NCI-H146 (cell line): ENCODE results near the gene ARL14EPL.
A peak's percentile ranks its signal among the peaks of the same experiment; 100 is the strongest.
"Not testable (repeated sequence)": the region's sequence is repeated elsewhere in the genome, so short reads cannot be mapped to it uniquely, and the experiment has no call there.

Experiments used
- DNase-seq: peaks from one replicate; lab custom pipeline; 2025; lab: John Stamatoyannopoulos, UW

ARL14EPL gene

DNA sequence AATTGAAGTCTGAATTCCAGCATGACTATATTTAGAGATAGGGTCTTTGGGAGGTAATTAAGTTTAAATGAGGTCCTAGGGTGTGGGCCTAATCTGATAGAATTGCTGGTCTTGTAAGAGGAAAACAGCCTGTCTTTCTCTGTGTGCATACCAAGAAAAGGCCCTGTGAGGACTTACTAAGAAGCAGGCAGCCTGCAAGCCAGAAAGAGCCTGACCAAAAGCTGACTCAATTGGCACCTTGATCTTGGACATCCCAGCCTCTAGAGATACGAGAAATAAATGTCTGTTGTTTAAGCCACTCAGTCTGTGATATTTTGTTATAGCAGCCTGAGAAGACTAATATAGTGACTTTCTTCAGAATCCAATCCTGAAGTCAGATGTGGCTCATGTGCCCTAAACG lies 14.6 kb downstream of the ARL14EPL start:
- DNase-seq: no peak

DNA sequence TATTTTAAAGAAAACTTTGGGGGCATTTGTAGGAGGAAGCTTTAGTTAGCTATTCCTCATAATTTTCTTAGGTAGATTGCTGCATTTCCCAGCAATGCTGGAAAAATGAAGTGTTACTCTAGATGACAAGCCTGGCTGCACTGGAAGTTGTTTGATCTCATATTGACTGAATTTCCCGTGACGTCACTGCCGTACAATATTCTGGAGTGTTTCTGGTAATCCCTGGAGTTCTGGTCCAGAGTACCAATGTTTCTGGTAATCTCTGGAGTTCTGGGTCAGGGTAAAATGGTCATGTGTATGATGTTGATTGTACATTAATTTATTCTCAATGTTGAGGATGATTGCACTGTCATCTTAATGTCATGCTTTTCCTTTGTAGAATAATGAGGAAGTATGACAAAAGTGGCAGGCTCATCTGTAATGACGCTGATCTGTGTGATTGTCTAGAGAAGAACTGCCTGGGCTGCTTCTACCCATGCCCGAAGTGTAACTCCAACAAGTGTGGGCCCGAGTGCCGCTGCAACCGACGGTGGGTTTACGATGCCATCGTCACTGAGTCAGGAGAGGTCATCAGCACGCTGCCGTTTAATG lies 26.2 kb downstream of the ARL14EPL start:
- DNase-seq: no peak

DNA sequence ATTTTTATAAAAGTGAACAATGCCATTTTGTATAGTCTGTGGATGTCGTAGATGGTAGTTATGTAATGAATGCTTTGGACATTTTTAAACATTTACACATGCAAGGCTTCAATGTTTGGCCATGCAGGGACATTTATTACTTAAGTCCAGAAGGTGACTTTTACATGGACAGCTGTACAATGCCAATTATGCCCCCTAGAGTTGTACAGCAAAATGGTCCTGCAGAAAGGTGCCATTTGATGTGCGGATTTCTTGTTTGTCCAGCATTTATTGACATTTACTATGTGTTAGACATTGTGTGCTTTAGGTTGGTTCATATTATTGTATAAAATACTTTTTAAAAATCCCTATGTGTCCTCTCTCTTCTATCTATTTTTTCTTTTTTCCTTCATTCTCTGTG lies 30.1 kb downstream of the ARL14EPL start:
- no peak for DNase-seq

DNA sequence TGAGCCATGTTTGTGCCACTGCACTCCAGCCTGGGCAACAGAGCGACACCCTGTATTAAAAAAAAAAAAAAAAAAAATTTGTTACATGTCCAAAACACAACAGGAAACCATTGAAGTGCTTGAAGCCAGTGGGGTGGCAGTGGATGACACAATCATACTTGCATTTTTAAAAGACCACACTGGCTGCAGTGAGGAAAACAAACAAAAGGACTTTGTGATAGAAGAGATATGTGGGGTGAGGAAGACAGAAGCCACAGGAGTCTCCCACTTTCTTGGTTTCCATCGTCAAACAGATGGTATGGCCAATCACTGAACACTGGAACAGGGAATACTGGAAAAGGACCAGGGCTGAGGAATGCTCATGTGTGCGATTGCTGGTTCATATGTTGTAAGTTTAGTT lies 31.7 kb downstream of the ARL14EPL start:
- no peak for DNase-seq

DNA sequence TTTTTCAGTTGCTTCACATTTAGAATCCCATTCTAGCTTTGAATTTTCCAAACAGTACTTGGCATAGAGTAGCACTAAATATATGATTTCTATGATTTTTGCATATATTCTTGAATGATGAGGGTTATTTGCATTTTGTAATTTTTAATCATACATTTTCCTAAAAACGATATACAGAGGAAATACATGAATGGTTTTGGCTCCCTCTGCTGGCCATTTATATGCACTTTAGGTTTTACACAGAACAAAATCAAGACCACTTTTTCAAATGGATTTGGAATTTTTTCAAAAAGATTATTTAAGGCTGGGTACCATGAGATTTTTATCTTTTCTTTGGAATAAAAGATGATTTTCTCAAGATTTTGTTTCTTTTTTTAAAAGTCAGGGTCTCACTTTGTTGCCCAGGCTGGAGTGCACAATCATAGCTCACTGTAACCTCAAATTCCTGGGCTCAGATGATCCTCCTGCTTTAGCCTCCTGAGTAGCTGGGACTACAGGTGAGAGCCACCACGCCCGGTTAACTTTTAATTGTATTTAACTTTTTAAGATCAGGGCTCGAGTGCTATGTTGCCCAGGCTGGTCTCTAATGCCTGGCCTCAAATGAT lies 35.9 kb downstream of the ARL14EPL start:
- peak; percentile 26 for DNase-seq

DNA sequence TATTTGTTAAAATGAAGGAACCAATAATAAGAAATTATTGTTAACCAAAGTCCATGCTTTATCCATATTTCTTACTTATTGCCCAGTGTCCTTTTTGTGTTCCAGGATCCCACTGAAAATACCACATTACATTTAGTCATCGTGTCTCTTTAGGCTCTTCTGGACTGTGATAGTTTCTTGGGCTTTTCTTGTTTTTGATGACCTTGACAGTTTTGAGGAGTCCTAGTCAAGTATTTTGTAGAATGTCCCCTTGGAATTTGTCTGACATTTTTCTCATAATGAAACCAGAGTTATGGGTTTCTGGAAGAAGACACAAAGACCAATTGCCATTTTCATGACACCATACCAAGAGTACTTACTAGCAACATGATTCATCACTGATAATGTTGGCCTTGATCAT lies 38.9 kb downstream of the ARL14EPL start:
- DNase-seq: no peak

DNA sequence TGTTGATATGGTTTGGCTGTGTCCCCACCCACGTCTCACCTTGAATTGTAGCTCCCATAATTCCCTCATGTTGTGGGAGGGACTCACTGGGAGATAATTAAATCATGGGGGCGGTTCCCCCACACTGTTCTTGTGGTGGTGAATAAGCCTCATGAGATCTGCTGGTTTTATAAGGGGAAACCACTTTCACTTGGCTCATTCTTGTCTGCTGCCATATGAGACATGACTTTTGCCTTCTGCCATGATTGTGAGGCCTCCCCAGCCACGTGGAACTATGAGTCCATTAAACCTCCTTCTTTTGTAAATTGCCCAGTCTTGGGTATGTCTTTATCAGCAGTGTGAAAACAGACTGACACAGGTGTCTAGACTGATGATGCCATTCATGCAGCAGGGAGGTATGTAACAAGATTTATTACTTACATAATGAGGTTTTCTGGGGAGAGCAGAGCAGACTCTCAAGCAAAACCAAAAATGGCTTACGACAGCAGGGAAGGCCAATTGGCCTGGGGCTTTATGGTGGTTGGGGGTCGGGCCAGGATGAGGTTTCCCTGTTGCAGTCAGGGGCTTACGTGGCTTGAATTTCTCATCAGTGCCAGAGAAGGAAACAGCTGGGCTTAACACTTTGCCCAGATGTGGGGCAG lies 43.0 kb downstream of the ARL14EPL start:
- DNase-seq: no peak

DNA sequence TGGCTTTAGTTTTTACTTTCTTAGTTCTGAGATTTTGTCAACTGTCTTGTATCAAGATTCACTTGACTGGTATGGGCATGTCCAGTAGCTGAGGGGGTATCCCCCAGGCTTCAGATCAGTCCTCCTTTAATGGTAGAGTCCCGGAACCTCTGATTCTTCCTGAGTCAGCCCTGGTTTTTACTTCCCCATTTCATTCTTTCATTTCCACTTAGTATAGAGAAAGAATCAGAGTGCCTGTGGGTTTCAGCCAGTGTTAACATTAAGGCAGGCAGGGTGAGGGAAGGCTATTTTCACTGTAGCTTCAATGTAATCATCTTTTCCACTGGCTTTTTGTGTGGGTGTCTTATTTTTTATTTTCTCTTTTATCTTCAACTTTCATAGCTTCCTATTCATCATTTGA lies 44.2 kb downstream of the ARL14EPL start:
- DNase-seq: no peak

DNA sequence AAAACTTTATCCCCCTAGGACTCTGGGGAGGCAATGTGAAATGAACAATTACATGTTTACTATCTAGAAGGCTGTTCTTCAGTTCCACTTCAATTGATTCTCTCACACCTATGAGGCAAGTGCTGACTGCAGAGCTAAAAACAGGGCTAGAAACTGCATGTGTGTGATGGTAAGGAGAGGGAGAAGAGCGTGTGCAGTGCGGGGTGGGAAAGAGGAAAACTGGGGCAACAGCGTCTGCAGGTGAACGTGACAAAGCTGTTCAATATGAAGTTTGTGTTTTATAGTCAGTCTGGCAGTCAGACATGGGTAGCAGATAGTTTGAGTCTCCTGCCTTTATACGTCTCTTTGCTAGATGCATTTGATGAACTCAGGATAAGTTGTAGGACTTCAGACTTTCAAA lies 45.9 kb downstream of the ARL14EPL start:
- no peak for DNase-seq

DNA sequence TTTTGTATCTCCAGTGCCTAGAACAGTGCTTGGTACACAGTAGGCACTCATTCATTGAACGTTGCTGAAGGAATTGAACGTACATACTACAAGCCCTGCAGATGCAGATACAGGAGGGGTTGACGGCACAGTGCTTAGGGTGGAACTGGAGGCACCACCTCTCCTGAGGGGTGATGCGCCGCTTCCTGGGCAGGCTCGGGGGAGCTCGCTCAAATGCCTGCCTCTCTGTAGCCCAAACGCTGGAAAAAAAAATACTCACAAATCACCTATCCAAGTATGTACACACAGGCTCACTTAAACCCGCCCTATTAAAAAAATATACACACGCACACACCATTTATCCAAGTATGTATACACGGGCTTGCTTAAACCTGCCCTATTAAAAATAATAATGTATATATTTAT lies 52.0 kb downstream of the ARL14EPL start:
- peak; percentile 40 for DNase-seq

DNA sequence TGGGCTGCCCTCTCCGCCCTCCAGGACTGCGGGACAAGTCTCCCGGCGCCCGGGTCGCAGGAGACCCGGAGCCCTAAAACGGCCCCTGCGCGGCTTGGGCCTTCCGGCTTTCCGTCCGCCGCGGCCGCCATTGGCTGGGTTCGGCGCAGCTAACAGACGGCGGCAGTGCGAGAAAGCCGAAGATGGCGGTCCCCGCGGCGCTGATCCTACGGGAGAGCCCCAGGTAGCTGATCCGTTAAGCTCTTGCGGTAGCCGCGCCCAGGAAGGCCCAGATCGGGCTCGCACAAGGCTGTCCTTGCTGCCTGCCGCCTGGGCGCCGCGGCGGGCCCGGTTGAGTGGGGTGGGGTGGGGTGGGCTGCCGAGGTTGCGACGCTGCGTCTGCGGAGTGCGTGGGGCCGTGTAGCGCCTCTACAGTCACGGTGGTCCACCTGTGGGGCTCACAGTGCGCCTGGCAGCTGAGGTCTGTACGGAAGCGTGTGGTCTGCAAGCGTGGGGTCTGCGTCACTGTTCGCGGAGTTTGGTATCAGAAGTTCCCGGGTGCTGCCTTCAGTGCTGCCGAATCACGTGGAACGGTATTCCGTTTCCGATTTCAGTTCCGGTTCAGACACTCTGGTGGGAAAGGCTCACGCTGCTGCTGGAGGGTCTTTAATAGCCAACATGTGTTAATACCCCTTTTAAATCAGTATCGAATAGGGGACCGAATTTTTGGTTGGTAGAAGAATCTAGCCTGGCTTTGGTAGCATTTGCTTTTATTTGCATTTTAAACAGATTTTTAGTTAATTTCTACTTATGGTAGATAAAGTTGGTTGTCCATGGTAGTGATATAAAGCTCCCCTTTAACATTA lies 52.8 kb downstream of the ARL14EPL start, which contains the start of gene COMMD10:
Gene COMMD10, plus strand, starts transcription at position 155 of the 845 bp plus-strand sequence.
- DNase-seq: peak; percentile 70

DNA sequence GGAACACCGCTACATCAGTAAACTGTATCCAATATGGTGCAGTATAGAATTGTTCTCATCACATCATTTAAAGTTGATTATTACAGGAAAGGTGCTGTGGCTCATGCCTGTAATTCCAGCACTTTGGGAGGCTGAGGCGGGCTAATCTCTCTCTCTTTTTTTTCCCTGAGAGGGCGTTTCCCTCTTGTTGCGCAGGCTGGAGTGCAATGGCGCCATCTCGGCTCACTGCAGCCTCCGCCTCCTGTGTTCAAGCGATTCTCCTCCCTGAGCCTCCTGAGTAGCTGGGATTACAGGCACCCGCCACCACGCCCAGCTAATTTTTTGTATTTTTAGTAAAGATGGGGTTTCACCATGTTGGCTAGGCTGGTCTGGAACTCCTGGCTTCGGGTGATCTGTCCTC lies 54.0 kb downstream of the ARL14EPL start:
- DNase-seq: not testable (repeated sequence)

DNA sequence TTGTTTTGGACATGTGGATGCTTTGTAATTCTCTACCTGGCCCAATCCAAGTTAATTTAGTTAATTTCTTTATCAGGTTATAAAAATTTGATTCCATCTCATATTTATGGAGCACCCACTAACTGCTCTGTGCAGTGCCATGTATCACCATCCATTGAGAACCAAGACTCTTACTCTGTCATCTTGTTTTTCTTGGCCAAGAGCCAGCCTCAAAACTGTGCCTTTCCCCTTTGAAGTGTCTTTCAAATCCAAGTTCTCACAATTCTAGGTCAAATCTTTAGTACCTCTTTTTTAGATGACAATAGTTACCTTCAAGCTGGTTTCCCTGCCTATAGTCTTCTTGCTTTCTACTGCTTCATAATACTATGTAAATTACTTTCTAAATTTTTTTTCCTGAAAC lies 55.8 kb downstream of the ARL14EPL start:
- no peak for DNase-seq

DNA sequence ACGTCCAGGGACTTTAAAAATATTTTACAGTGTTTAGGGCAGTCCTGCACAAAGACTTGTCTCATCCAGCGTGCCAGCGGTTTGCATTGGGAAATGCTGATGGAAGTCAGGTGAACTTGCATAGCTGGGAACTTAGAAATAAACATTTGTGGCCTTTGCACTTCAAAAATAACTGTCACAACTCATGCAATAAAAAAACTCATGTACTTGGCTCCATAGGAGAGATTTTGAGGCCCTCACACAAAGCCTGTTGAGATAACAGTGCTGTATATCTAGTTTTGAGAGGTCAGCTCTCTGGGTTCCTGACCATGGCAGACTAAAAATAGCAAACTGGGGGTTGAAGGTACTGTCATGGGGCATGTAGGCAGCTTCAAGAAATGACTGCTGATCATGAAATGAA lies 58.0 kb downstream of the ARL14EPL start:
- DNase-seq: no peak

DNA sequence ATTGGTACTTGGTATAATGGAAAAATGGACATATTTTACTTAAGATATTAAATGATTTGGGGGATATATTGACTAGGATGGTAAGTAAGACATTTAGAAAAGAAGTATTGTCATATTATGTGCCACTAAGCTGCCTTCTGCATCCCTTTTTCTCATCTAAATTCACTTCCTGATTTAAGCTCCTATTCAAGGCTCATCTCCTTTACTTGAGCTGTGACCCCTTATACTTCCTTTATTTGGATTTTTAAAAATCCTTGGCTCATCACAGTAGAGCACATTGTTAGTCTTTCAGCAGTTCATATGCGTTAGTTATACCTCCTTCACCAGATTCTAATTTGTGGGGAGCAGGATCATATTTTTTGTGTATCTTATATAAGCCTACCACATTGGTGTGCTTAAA lies 59.1 kb downstream of the ARL14EPL start:
- DNase-seq: no peak

DNA sequence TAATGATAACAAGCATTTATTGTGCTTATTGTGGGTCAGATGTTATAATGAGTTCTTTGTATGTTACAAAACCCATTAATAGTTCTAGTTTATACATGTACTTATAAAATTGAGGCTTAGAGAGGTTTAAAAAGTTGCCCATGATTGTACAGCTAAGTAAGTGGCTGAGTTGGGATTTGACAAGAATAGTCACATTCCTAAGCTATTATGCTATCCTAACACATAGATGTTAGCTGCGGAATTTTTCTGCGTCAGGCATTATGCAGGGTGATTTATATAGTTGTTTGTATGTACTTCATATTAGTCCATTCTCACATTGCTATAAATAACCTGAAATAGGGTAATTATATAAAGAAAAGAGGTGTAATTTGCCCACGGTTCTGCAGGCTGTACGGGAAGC lies 65.0 kb downstream of the ARL14EPL start:
- DNase-seq: no peak

DNA sequence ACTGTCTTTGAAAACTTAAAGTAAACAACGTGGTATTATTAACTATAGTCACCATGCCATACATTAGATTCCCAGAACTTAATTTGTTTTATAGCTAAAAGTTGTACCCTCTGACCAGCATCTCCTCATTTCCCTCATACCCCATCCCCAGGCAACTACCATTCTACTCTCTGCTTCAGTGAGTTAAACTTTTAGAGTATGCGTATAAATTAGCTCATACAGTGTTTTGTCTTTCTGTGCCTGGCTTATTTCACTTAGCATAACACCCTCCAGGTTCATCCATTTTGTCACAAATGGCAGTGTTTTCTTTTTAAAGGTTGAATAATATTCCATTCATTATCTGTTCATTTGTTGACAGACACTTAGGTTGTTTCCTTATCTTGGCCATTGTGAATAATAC lies 66.7 kb downstream of the ARL14EPL start:
- no peak for DNase-seq

DNA sequence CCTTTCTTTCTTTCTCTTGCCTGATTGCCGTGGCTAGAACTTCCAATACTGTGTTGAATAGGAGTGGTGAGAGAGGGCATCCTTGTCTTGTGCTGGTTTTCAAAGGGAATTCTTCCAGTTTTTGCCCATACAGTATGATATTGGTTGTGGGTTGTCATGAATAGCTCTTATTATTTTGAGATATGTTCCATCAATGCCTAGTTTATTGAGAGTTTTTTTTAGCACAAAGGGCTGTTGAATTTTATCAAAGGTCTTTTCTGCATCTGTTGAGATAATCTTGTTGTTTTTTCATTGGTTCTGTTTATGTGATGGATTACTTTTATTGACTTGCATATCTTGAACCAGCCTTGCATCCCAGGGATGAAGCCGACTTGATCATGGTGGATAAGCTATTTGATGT lies 72.7 kb downstream of the ARL14EPL start:
- DNase-seq: not testable (repeated sequence)
